Hematopoietic multipotent progenitor cell treated with erythropoietin and hydrocortisone succinate and interleukin-3 and kit ligand, for 6 days (in vitro differentiated cells): Measurements from ENCODE around the gene TEC.
"Not testable (repeated sequence)": the region's sequence is repeated elsewhere in the genome, so short reads cannot be mapped to it uniquely, and the experiment has no call there.

Experiments used
- DNase-seq: peaks from one replicate; pipeline ENCODE4 v3.0.0-alpha.2; 2015

TEC gene

DNA sequence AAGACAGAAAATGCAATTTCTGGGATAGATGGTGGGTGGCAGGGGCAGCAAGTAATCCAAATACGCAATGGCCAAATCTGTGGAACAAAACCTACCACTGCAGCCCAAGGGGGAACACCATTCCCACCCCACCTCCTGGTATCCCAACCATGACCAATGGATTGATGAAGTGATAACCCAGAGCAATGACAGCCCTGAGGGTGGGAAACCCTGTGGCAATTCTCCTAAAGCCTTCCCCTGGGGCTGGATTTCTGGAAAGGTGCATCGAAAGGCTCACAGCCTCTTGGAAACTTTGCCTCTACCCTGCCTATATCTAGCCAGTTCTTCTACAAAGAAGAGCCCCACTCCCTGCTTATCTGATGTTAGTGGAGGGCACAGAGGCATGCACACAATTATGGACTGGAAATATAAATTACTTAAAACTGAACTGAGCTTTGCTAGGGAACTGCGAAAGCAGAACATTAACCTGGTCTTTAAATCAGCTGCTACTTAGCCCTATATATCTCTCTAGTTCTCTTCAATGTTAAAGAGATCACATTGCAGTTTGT is 75.6 kb downstream of the TEC start:
- DNase-seq = peak; percentile 74

DNA sequence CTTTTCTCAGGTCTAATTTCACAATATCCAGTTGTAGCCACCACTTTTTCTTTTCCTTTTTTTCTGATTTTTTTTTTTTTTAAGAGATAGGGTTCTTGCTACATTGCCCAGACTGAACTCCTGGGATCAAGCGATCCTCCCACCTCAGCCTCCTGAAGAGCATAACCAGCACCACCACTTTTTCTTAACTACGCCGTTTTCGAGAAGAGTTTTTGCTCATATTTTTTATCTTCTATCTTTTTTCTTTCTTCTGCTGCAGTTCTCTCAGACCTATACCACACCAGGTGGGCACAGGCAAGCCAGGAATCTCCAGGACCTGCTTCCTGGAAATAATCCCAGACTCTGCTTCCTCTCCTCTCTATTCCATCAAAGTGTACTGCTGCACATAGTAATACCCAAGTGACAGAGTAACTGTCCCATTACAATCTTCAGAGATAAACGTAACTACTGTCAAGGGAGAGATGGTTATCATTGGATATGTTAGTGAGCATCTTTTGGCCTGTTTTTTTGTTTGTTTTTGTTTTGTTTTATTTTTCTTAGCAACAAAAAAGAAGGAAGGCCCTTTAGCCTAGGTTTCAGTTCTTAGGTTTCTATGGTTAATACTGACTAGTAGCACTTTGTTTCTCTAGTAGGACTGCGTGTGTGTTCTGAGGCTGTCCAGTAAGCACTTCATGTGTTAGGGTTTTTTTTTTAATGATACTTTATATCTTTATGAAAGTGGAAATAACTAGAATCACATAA is 76.4 kb downstream of the TEC start:
- no peak for DNase-seq

DNA sequence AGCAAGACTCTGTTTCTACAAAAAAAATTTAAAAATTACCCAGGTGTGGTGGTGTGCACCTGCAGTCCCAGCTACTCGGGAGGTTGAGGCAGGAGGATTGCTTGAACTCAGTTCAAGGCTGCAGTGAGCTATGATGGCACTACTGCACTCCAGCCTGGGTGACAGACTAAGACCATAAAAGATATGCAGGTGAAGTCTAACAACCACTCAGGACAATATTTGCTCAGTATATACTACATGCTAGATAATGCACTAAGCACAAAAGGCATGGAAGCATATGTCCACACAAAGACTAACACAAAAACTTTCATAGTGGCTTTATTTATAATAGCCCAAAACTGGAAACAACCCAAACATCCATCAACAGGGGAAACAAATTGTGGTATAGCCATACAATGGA is 77.9 kb downstream of the TEC start:
- no peak for DNase-seq

DNA sequence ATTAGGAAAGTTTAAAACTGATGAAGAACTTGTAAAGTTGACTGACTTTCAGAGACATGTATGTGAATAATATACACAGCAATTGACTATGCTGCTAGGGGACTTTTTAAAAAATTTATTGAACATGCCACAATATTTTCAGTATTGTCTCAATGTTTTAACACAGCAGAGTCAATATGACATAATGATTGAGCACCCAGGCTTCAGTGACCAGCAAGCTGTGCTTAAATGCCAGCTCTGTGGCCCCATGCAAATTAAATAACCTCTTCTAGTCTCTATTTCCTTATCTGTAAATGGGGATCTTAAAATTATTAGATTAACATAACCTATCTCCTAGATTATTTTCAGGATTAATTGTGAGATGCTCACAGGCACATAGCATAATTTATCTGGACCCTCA is 78.8 kb downstream of the TEC start:
- no peak for DNase-seq

DNA sequence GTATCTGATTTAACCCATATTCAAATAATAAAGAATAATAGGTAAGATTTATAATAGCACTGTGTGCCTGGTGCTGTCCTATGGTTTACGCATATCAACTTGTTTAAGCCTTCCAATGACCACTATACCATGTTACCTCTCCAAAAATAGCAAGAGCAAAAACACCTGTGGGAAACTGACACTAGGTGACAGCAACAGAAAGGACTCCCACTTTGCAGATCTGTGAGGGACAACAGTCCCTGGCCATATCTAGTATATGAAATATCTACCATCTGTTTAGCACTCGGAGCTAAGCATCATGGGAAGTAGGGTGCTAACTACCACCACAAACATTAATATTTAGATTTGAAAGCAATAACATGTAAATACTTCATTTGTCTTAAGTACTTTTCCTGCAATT is 79.9 kb downstream of the TEC start:
- DNase-seq = no peak

DNA sequence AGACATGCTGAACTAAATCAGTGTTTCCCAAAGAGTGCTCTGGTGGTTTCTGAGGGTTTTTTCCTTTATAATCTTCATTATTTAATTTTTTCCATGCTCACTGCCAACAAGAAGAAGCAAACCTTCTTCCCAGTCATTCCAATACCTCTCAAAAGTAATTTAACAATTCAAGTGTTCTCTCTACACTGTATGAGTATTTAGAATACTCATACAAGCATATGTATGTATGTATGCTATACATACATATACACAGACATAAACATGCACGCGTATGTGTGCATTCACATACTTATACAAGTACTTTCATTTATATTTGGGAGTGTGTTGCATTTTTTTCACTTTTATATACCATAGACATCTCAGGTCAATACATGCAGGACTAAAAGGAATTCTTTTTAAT is 81.2 kb downstream of the TEC start:
- DNase-seq = no peak

DNA sequence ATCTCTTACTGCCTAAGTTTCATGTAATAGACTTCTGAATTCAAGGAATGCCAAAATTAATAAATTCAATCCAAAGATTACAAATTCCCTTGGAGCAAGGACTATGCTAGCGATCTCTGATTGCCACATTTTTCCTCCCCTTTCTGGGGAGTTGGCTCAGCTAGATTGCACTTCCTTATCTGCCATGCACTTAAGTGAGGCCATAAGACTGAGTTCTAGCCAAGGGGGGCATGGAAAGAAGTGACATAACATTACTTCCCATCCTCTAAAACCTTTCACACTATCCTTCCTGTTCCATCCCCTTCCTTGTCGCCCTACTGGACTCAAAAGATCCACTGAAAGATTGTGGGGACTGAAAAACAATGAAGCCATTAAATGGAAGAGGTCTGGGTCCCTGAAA is 81.8 kb downstream of the TEC start:
- peak; percentile 74 for DNase-seq

DNA sequence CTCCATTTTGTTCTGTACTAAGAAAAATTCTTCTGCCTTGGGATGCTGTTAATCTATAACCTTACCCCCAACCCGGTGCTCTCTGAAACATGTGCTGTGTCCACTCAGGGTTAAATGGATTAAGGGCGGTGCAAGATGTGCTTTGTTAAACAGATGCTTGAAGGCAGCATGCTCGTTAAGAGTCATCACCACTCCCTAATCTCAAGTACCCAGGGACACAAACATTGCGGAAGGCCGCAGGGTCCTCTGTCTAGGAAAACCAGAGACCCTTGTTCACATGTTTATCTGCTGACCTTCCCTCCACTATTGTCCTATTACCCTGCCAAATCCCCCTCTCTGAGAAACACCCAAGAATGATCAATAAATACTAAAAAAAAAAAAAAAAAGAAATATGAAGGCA is 82.6 kb downstream of the TEC start:
- not testable (repeated sequence) for DNase-seq

DNA sequence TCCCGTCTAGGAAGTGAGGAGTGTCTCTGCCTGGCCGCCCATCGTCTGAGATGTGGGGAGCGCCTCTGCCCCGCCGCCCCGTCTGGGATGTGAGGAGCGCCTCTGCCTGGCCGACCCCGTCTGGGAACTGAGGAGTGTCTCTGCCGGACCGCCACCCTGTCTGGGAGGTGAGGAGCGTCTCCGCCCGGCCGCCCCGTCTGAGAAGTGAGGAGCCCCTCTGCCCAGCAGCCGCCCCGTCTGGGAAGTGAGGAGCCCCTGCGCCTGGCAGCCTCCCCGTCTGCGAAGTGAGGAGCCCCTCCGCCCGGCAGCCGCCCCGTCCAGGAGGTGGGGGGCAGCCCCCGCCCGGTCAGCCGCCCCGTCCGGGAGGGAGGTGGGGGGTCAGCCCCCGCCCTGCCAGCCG is 83.2 kb downstream of the TEC start:
- not testable (repeated sequence) for DNase-seq

DNA sequence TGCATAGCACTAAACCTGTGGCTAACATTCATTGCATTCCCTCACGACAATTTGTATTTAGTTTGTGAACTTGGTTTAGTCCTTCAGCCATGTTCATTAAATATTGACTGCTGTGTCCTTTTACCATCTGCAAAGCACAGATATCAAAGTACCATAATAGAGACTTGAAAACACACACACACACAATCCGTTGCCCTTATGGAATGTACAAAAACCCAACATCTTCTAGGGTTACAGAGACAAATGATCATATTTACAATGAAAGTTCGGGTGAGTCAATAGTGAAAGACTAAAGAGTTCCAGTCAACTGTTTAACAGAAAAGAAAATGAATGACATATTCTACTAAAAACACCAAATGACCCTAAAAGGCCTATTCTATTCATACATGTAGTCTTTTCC is 84.8 kb downstream of the TEC start:
- no peak for DNase-seq

DNA sequence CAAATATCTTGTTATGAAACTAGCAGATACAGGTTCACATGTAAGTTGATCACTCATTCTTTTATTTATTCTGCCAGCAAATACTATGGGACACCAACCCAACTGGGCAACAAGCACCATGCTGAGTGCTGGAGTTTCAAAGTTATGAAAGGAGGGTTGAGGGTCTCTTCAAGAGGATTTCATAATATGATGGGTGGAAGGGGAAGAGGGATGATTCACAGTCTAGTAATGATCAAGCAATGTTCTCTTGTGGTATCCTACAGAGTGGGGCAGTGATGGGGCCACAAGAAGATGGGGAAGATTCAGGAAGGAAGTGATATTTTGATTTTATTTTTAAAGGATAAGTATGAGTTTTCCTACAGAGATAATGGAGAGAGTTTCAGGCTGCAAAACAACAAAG is 89.4 kb downstream of the TEC start:
- DNase-seq = no peak

DNA sequence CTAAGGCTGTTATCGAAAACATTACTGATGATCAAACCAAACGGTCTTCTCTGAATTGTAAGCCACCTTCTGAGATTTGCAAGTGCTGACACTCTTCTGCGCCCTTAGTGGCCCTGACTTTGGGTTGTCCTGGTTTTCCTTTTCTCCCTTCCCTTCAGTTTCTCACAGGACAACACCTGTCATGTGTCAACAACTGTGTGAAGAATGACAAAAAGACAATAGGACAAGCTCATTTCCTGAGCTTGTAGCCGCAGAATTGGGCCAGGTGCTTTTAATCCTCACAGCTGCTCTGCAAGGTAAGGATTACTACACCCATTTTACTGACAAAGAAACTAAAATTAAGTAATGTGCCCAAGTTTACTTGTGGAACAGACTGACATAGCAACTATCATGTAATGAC is 90.7 kb downstream of the TEC start:
- DNase-seq = no peak

DNA sequence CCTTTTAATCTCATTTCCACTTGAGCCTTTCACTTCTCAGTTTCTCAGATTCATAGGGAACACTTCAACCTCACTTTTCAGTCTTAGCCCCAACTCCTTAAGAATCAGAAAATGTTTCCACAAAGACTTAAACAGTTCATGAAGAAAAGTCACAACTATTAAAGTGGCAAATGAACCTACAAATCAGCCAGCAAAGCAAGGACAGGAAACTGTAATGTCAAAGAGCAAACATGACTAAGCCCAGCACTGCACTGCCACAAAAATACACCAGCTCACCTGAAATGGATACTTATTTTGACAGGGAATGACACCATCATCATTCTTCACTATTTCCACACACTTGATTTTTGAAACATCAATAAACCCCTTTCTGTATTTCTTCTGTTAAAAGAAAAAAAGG is 93.8 kb downstream of the TEC start:
- no peak for DNase-seq

DNA sequence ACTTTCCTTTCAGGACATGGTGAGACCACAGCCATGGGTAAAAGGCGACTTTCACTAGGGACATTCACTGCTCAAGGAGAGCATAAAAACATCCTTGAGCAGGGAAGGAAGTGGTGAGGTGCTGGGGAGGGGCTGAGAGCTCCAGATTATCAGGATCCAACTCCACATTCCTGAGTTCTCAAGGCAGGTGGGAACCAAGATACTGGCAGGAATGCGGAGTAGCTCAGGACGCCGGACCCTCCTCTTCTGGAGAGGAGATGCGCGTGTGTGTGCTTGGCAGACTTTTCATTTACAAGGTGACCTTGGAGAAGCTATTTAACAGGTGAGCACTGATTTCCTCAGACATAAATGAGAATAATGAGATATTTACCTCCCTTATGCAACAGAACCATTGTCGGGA is 94.3 kb downstream of the TEC start:
- DNase-seq = no peak

DNA sequence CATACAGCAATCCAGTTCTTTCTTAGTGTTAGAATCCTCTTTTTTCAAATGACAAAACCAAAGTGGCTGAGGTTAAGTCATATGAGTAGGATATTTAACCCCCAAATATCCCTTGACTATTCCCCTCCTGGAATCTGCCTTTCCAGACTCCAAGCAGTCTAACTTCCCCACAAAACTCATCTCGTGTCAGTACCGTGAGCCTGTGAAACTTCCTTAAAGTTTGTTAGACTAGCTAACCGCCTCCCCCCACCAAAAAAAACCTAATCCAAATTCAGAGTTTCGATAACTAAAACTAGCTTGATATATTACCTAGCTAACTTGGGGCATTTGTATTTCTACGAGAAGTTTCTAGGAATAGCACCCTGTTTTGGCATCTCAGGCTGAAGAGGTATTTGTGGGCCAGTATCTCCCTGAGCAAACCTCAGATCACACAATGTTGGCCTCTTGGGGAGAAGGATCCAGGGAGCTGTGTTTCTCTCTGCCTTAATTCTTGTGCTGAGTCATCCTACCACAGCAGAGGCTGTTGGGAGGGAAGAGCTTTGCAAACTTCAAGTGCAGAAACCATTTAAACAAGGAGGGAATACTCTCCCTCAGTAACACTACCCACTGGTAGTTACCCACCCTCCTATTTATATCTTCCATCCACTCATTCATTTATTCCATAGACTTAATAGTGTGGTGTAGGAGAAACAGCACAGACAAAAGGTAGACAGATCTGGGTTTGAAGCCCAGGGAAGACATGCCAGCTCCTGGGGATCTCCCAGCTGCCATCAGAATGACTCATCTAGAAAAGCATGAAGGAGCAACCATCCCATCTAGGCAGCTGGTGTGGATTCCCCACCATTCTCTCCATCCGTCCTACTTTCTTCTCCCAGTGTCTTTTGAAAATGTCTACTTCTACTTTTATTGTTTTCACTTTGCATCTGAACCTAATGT is 96.3 kb downstream of the TEC start:
- DNase-seq = peak; percentile 90

DNA sequence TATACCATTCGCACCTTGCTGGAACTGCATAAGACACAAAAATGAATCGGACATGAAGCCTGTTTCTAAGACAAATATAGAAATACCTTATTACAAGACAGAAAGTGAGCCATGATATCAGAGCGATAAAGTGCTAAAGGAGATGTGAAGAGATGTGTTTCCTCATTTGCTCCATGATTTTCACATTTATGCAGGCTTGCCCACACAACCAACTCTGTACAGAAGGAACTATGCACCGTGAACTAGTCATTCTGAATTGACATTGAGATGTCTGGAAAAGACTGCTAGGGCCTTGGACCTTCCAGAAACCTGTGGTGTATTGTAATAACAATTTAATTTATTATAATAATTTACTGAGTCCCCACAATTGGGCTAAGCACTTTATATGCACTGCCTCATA is 97.0 kb downstream of the TEC start:
- no peak for DNase-seq

DNA sequence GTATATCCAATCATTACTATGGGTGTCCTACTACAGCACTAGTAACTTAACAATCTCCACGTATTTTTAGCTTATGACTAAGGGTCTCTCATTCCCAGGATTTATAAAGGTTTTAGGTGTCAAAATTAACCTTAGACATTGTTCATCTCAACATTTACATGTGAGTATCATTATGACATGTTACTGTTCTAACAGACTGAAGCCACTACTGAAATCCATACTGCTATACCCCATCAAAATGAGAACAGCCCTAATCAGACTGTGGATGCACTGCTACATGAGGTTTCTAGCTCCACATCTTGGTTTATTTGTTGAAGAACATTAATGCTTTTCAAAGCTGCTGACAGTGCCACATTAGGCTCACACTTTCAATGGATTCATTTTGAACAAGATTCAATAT is 100.0 kb downstream of the TEC start:
- DNase-seq = no peak

DNA sequence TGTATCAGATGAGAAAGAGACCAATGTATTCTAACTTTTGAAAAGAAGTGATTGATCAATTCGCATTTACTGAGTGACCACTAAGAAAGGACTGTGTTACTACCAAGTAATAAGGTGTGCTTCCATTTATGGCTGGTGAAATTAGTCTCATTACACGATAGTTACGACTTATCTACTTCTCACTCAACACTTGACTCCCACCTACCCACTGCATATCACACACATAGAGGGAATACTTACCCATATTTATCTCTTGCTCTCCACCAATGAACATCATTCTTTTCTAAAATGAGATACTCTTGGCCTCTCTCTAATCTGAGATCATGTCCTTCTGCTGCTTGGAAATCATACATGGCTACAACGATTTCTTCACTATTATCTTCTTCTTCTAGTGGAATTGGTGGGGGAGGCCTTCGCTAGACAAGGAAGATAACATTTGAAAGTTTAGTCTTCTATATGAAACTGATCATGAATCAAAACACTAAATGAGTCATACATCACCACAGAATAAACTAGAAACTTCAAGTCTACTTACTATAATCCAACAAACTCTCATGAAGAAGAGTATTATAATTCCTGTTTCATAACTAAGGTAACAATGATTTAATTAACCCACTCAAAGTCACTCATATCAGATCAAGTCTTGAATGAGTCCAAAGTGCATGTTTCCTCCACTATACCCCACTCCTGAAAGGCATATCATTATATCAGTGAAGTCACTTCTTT is 101.9 kb downstream of the TEC start:
- DNase-seq = no peak

DNA sequence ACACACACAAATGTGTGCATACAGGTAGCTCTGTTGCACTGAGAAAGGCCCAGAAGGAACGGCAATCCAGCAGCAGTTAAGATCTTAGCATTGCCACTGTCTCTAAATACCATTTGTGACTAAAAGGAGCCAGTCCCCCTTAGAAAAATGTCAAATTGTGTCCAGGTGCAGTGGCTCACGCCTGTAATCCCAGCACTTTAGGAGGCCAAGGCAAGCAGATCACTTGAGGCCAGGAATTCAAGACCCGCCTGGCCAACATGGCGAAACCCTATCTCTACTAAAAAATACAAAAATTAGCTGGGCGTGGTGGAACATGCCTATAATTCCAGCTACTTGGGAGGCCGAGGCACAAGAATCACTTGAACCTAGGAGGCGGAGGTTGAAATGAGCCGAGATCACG is 105.1 kb downstream of the TEC start:
- DNase-seq = not testable (repeated sequence)

DNA sequence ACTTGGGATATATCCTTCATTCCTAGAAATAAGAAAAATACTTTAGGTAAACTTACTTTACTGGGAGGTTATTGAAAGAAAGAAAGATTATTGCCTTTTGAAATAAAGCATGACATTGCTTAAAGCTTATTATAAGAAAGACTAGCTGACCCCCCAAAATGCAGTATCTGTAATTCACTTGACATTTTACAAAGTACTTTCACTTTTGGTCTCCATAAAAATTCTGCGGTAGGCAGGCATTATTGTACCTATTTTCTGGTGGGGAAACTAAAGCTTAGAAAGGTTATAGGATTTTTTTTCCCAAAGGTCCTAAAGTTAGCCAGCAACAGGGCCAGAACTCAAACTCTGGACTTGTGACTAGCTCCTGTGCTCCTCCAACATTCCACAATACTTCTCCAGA is 105.9 kb downstream of the TEC start:
- DNase-seq = no peak

DNA sequence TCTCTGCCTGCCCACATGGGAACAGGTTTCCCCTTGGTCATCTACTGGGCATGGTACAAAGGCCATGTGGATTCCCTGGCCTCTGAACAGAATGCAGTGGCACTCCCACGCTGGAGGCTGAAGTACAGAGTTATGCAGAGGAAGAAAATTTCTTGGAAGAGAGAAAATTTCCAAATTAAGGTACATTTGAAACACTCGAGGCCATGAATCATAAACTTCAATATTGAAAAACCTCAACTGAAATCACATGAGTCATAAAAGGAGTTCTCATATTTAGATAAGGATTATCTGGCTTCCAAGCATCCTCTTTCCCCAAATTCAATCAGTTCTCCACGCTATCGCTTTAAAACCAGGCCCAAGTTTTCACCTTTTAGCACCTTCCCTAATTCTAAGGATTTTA is 107.5 kb downstream of the TEC start:
- no peak for DNase-seq

DNA sequence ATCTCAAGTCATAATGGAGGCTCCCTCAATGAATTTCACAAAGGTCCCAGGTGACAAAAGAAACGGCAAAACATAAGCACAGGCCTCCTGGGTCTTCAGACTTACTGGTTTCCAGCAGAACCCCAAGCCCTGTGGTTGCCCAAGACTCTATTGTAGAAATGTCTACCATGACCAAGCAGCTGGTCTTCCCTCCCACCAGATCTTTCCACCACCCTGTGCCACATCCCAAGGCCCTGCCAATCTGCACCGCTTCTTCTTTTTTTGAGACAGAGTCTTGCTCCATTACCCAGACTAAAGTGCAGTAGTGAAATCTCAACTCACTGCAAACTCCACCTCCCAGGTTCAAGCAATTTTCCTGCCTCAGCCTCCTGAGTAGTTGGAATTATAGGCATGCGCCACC is 112.4 kb downstream of the TEC start:
- DNase-seq = no peak

DNA sequence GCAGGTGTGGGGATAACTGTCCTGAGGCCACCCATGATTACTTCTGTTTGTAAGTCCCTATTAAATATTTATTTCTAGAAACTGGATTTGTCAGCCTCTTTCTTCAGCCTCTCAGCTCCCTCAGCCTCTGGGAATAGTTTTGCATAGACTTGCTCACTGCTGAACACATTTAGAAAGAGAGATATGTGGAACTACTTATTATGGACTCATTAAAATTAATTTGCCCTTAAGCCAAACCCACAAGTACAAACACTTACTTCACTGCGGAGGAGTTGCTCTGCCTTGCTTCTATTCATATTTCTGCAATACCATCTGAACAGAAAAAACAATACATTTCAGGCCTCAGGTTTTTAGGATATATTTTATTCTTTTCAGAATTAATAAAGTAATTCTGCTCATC is 113.2 kb downstream of the TEC start:
- DNase-seq = no peak
